SK-N-SH treated with all-trans-retinoic acid at 6 μM for 48 hours (cell line): ENCODE measurements around the gene EGFL6.

Source experiments
- ATAC-seq: fragments of 200-7000 bp; cut with Tn5 transposase; 3 replicates; pipeline ENCODE4 v1.9.1; 2020; ENCODE audit warnings: mild to moderate bottlenecking, moderate library complexity
- ARNTL ChIP-seq: fragments of 450-650 bp; formaldehyde crosslinking; IDR thresholded peaks from 2 replicates; pipeline ENCODE4 v1.5.0; 2020; ENCODE audit warnings: low read depth, mild to moderate bottlenecking, moderate library complexity, borderline replicate concordance
- CSDC2 ChIP-seq: fragments of 250-450 bp; sonication (Bioruptor Pico); IDR thresholded peaks from 2 replicates; pipeline ENCODE4 v1.5.0; 2020; ENCODE audit warnings: mild to moderate bottlenecking, moderate library complexity
- ESRRG ChIP-seq: fragments of 250-450 bp; sonication (Bioruptor Pico); IDR thresholded peaks from 2 replicates; pipeline ENCODE4 v1.6.1; 2021; ENCODE audit warnings: mild to moderate bottlenecking
- ISL1 ChIP-seq: fragments of 250-450 bp; sonication (Bioruptor Pico); IDR thresholded peaks from 2 replicates; pipeline ENCODE4 v2.1.2; 2022; ENCODE audit warnings: mild to moderate bottlenecking, moderate library complexity
- OSR1 ChIP-seq: fragments of 250-450 bp; sonication (Bioruptor Pico); IDR thresholded peaks from 2 replicates; pipeline ENCODE4 v1.8.0; 2022; ENCODE audit warnings: moderate library complexity, mild to moderate bottlenecking, inconsistent platforms
- PPARA ChIP-seq: fragments of 250-450 bp; sonication (Bioruptor Pico); IDR thresholded peaks from 2 replicates; pipeline ENCODE4 v1.5.0; 2020; ENCODE audit warnings: mild to moderate bottlenecking, borderline replicate concordance
- TOX ChIP-seq: fragments of 250-450 bp; sonication (Bioruptor Pico); IDR thresholded peaks from 2 replicates; pipeline ENCODE4 v1.8.0; 2021; ENCODE audit warnings: mild to moderate bottlenecking, moderate library complexity, borderline replicate concordance
- ZC3H10 ChIP-seq: fragments of 250-450 bp; sonication (Bioruptor Pico); IDR thresholded peaks from 2 replicates; pipeline ENCODE4 v1.5.1; 2021; ENCODE audit warnings: mild to moderate bottlenecking, moderate library complexity
- ZFP3 ChIP-seq: fragments of 250-450 bp; sonication (Bioruptor Pico); IDR thresholded peaks from 2 replicates; pipeline ENCODE4 v1.5.0; 2020; ENCODE audit warnings: mild to moderate bottlenecking, moderate library complexity
- ZFP30 ChIP-seq: fragments of 450-650 bp; formaldehyde crosslinking; IDR thresholded peaks from 2 replicates; pipeline ENCODE4 v1.5.0; 2022; ENCODE audit warnings: mild to moderate bottlenecking, moderate library complexity
- ZNF70 ChIP-seq: fragments of 450-650 bp; formaldehyde crosslinking; IDR thresholded peaks from 2 replicates; pipeline ENCODE4 v1.5.0; 2020; ENCODE audit warnings: mild to moderate bottlenecking, moderate library complexity
- ZNF8 ChIP-seq: fragments of 450-650 bp; formaldehyde crosslinking; IDR thresholded peaks from 2 replicates; pipeline ENCODE4 v1.5.0; 2020; ENCODE audit warnings: mild to moderate bottlenecking, moderate library complexity
- TF ChIP-seq, protein P1 (sequence below): fragments of 250-450 bp; sonication (Bioruptor Pico); IDR thresholded peaks from 2 replicates; pipeline ENCODE4 v1.5.1; 2020; ENCODE audit warnings: low read depth, mild to moderate bottlenecking, moderate library complexity
- TF ChIP-seq, protein P2 (sequence below): fragments of 250-450 bp; sonication (Bioruptor Pico); IDR thresholded peaks from 2 replicates; pipeline ENCODE4 v1.8.0; 2020; ENCODE audit warnings: mild to moderate bottlenecking, moderate library complexity, borderline replicate concordance
- TF ChIP-seq, protein P3 (sequence below): fragments of 250-450 bp; sonication (Bioruptor Pico); IDR thresholded peaks from 2 replicates; pipeline ENCODE4 v1.5.1; 2021; ENCODE audit warnings: mild to moderate bottlenecking, moderate library complexity
- TF ChIP-seq, protein P4 (sequence below): fragments of 250-450 bp; sonication (Bioruptor Pico); IDR thresholded peaks from 2 replicates; pipeline ENCODE4 v1.8.0; 2021; ENCODE audit warnings: low read depth, mild to moderate bottlenecking, moderate library complexity, borderline replicate concordance
- TF ChIP-seq, protein P5 (sequence below): fragments of 250-450 bp; sonication (Bioruptor Pico); IDR thresholded peaks from 2 replicates; pipeline ENCODE4 v1.5.0; 2020; ENCODE audit warnings: mild to moderate bottlenecking, moderate library complexity

EGFL6 gene

DNA sequence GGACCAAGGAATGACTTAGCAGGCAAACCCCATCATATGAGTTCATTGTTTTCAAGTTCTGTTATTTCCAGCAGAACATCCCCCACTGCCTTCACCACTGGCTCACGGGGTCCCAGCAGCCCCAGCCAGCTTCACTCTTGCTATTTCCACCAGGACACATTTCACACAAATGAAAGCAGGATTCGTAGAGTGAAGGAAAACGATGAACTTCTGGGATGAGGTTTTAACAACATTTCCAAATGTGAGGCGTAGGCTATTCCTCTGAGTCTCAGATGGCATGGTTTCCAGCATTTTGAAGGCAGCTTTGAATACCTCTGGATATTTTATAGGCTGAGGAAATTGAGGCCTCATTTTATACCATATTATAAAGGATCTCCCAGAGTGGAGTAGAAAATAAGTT lies 32.9 kb upstream of the EGFL6 start:
- no peak for ATAC-seq
- TF ChIP-seq CSDC2 (CRISPR knock-in tag) (no peak), PPARA (CRISPR knock-in tag) (no peak), ISL1 (CRISPR knock-in tag) (no peak), OSR1 (CRISPR knock-in tag) (no peak), ARNTL (CRISPR knock-in tag) (no peak), TOX (no peak), ZFP3 (CRISPR knock-in tag) (no peak), ZFP30 (CRISPR knock-in tag) (no peak)
- TF ChIP-seq, protein P1, sequence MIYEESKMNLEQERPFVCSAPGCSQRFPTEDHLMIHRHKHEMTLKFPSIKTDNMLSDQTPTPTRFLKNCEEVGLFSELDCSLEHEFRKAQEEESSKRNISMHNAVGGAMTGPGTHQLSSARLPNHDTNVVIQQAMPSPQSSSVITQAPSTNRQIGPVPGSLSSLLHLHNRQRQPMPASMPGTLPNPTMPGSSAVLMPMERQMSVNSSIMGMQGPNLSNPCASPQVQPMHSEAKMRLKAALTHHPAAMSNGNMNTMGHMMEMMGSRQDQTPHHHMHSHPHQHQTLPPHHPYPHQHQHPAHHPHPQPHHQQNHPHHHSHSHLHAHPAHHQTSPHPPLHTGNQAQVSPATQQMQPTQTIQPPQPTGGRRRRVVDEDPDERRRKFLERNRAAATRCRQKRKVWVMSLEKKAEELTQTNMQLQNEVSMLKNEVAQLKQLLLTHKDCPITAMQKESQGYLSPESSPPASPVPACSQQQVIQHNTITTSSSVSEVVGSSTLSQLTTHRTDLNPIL (CRISPR knock-in tag) = no peak
- TF ChIP-seq, protein P2, sequence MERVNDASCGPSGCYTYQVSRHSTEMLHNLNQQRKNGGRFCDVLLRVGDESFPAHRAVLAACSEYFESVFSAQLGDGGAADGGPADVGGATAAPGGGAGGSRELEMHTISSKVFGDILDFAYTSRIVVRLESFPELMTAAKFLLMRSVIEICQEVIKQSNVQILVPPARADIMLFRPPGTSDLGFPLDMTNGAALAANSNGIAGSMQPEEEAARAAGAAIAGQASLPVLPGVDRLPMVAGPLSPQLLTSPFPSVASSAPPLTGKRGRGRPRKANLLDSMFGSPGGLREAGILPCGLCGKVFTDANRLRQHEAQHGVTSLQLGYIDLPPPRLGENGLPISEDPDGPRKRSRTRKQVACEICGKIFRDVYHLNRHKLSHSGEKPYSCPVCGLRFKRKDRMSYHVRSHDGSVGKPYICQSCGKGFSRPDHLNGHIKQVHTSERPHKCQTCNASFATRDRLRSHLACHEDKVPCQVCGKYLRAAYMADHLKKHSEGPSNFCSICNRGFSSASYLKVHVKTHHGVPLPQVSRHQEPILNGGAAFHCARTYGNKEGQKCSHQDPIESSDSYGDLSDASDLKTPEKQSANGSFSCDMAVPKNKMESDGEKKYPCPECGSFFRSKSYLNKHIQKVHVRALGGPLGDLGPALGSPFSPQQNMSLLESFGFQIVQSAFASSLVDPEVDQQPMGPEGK (CRISPR knock-in tag) = no peak
- TF ChIP-seq, protein P3, sequence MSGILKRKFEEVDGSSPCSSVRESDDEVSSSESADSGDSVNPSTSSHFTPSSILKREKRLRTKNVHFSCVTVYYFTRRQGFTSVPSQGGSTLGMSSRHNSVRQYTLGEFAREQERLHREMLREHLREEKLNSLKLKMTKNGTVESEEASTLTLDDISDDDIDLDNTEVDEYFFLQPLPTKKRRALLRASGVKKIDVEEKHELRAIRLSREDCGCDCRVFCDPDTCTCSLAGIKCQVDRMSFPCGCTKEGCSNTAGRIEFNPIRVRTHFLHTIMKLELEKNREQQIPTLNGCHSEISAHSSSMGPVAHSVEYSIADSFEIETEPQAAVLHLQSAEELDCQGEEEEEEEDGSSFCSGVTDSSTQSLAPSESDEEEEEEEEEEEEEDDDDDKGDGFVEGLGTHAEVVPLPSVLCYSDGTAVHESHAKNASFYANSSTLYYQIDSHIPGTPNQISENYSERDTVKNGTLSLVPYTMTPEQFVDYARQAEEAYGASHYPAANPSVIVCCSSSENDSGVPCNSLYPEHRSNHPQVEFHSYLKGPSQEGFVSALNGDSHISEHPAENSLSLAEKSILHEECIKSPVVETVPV (CRISPR knock-in tag) = no peak

DNA sequence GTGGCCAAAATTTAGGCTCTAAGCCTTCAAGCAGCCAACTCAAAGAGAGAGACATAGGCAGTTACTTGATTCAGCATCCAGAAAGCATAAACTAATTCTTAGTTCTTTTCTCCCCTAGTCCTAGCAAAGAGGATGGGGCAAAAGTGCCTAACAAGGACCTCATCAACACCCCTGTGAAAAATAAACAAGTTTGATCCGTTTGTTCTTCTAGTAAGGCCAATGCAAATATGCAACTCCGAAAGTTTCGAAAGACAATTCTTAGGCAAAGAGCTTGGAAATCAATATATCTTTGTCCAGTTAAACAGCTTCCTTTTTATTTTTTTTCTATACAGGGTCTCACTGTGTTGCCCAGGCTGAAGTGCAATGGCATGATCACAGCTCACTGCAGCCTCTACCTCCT lies 31.0 kb upstream of the EGFL6 start:
- no peak for TF ChIP-seq ZNF8 (CRISPR knock-in tag)
- no peak for TF ChIP-seq ZFP3 (CRISPR knock-in tag)
- TF ChIP-seq, protein P4, sequence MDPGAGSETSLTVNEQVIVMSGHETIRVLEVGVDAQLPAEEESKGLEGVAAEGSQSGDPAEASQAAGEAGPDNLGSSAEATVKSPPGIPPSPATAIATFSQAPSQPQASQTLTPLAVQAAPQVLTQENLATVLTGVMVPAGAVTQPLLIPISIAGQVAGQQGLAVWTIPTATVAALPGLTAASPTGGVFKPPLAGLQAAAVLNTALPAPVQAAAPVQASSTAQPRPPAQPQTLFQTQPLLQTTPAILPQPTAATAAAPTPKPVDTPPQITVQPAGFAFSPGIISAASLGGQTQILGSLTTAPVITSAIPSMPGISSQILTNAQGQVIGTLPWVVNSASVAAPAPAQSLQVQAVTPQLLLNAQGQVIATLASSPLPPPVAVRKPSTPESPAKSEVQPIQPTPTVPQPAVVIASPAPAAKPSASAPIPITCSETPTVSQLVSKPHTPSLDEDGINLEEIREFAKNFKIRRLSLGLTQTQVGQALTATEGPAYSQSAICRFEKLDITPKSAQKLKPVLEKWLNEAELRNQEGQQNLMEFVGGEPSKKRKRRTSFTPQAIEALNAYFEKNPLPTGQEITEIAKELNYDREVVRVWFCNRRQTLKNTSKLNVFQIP (CRISPR knock-in tag) = no peak
- TF ChIP-seq, protein P3 (CRISPR knock-in tag) = no peak
- no peak for TF ChIP-seq ESRRG
- no peak for TF ChIP-seq OSR1 (CRISPR knock-in tag)
- no peak for TF ChIP-seq TOX
- TF ChIP-seq CSDC2 (CRISPR knock-in tag) = no peak
- no peak for TF ChIP-seq ZFP30 (CRISPR knock-in tag)
- ATAC-seq = no peak

DNA sequence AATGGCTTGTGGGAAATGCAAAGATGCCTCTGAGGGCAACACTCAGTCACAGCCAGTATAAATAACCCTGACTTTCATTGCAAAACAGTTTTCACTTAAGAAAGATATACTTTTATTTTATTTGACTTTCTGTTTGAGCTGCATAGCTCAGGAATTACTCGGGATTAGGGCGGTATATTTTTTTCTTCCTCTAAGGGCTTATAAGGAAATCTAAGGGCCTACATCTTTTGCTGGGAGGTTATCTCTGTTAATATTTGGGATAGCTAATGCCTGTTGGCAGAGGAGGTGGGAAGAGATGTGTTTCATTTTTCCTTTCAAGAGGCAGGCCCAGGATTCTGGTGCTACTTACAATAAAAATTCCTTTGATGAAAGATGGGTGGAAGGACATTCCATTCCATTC lies 28.8 kb upstream of the EGFL6 start:
- ATAC-seq = no peak

More for the DNA sequence above, 28.8 kb upstream of the EGFL6 start:
- TF ChIP-seq ZC3H10 (CRISPR knock-in tag) = no peak
- TF ChIP-seq, protein P2 (CRISPR knock-in tag) = no peak
- no peak for TF ChIP-seq OSR1 (CRISPR knock-in tag)
- no peak for TF ChIP-seq TOX
- TF ChIP-seq, protein P5, sequence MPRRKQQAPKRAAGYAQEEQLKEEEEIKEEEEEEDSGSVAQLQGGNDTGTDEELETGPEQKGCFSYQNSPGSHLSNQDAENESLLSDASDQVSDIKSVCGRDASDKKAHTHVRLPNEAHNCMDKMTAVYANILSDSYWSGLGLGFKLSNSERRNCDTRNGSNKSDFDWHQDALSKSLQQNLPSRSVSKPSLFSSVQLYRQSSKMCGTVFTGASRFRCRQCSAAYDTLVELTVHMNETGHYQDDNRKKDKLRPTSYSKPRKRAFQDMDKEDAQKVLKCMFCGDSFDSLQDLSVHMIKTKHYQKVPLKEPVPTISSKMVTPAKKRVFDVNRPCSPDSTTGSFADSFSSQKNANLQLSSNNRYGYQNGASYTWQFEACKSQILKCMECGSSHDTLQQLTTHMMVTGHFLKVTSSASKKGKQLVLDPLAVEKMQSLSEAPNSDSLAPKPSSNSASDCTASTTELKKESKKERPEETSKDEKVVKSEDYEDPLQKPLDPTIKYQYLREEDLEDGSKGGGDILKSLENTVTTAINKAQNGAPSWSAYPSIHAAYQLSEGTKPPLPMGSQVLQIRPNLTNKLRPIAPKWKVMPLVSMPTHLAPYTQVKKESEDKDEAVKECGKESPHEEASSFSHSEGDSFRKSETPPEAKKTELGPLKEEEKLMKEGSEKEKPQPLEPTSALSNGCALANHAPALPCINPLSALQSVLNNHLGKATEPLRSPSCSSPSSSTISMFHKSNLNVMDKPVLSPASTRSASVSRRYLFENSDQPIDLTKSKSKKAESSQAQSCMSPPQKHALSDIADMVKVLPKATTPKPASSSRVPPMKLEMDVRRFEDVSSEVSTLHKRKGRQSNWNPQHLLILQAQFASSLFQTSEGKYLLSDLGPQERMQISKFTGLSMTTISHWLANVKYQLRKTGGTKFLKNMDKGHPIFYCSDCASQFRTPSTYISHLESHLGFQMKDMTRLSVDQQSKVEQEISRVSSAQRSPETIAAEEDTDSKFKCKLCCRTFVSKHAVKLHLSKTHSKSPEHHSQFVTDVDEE (CRISPR knock-in tag) = no peak
- TF ChIP-seq ZNF70 (CRISPR knock-in tag) = no peak
